ENCODE results near the gene CT55. TPM values are rescaled to one million over a fixed set of nuclear protein-coding genes. Genes with fewer than 3 reads are reported as not detected.
A peak's percentile ranks its signal among the peaks of the same experiment; 100 is the strongest.
"Not testable (repeated sequence)": the region's sequence is repeated elsewhere in the genome, so short reads cannot be mapped to it uniquely, and the experiment has no call there.

The CT55 gene
- total RNA-seq, 1 experiment from 2014 or later, result not detected

GRCh38 chrX:135116064-135116463, 55.1 kb downstream of the CT55 start:
- H3K27ac ChIP-seq; H3K4me1 ChIP-seq (replicated peaks; ENCODE audit: insufficient read depth); H3K27me3 ChIP-seq (ENCODE audit: insufficient read depth, low read depth); H3K9me3 ChIP-seq (ENCODE audit: insufficient read depth, low read depth); H2AFZ ChIP-seq; H3F3A ChIP-seq (ENCODE audit: insufficient read depth, low read depth); BruUV-seq (replicated peaks); intact Hi-C loops (cut with micrococcal nuclease; ENCODE audit: unreplicated experiment); H4K20me1 ChIP-seq (ENCODE audit: insufficient read depth); CTCF ChIA-PET; H3K36me3 ChIP-seq (ENCODE audit: low read depth); DNase-seq; H3K79me2 ChIP-seq (ENCODE audit: low read depth); H3K4me2 ChIP-seq; POLR2A ChIA-PET (ENCODE audit: unreplicated experiment); H3K4me3 ChIP-seq; H3K9me2 ChIP-seq (ENCODE audit: insufficient read depth): not testable (repeated sequence)

- Histone ChIP-seq H3K36me3 (ENCODE audit: low read depth) (no peaks in the 10 kb centered on the region), H3K9me2 (ENCODE audit: insufficient read depth) (no peaks in the 10 kb centered on the region), H3K4me1 (replicated peaks; ENCODE audit: insufficient read depth) (no peaks in the 10 kb centered on the region), H3K27me3 (ENCODE audit: insufficient read depth, low read depth) (no peaks in the 10 kb centered on the region), H3F3A (ENCODE audit: insufficient read depth, low read depth) (no peaks in the 10 kb centered on the region), H3K4me2 (no peak overlapping the region; the same call in 1 of the 2 replicates), H3K4me3 (no peak overlapping the region), H2AFZ (no peak overlapping the region), H3K9me3 (ENCODE audit: insufficient read depth, low read depth) (no peaks in the 10 kb centered on the region), H4K20me1 (ENCODE audit: insufficient read depth) (no peaks in the 10 kb centered on the region), H3K79me2 (ENCODE audit: low read depth) (no peaks in the 10 kb centered on the region), H3K27ac (no peak overlapping the region)
- no TSS peak for BruUV-seq (replicated peaks)
- TF ChIP-seq CTCF (conservative IDR thresholded peaks at IDR 0.05), result no peak
- no peak for TF ChIP-seq EZH2 (IDR thresholded peaks at IDR 0.05; ENCODE audit: low read depth)
- ChIA-PET CTCF (no interaction called here), POLR2A (ENCODE audit: unreplicated experiment) (no interaction called here)
- intact Hi-C loops (cut with micrococcal nuclease; ENCODE audit: unreplicated experiment), result no loop called here
- DNase-seq, result peak in 1 of 2 experiments; percentile 39
These were observed 56.8 kb downstream of the CT55 start for GRCh38 chrX:135114392-135114791.

- Histone ChIP-seq H3K79me2 (ENCODE audit: low read depth) (no peaks in the 10 kb centered on the region), H4K20me1 (ENCODE audit: insufficient read depth) (no peaks in the 10 kb centered on the region), H3F3A (ENCODE audit: insufficient read depth, low read depth) (no peaks in the 10 kb centered on the region), H3K9me3 (ENCODE audit: insufficient read depth, low read depth) (no peaks in the 10 kb centered on the region), H3K27me3 (ENCODE audit: insufficient read depth, low read depth) (no peaks in the 10 kb centered on the region), H3K4me1 (replicated peaks; ENCODE audit: insufficient read depth) (no peaks in the 10 kb centered on the region), H3K4me2 (no peak overlapping the region), H3K4me3 (no peak overlapping the region), H3K9me2 (ENCODE audit: insufficient read depth) (no peaks in the 10 kb centered on the region), H3K36me3 (ENCODE audit: low read depth) (no peaks in the 10 kb centered on the region), H3K27ac (no peak overlapping the region), H2AFZ (no peak overlapping the region)
- no peak for DNase-seq
- no TSS peak for BruUV-seq (replicated peaks)
- ChIA-PET POLR2A (ENCODE audit: unreplicated experiment) (no interaction called here), CTCF (no interaction called here)
- intact Hi-C loops (cut with micrococcal nuclease; ENCODE audit: unreplicated experiment), result no loop called here
- TF ChIP-seq EZH2 (IDR thresholded peaks at IDR 0.05; ENCODE audit: low read depth) (no peak), CTCF (conservative IDR thresholded peaks at IDR 0.05) (no peak)
These were observed 58.5 kb downstream of the CT55 start for GRCh38 chrX:135112743-135113142.

GRCh38 chrX:135112096-135112729, 59.0 kb downstream of the CT55 start:
- ChIA-PET CTCF (interaction anchor here (0.7 kb wide), 1 partner anchor 74 kb away, joined by 3 read pairs; no protein-coding TSS in a partner anchor), POLR2A (ENCODE audit: unreplicated experiment) (no interaction called here)
- peak; percentile 82 for TF ChIP-seq CTCF (conservative IDR thresholded peaks at IDR 0.05)
- TF ChIP-seq EZH2 (IDR thresholded peaks at IDR 0.05; ENCODE audit: low read depth), result no peak
- no peak overlapping the region for H3K27ac ChIP-seq
- no peak overlapping the region for H3K4me3 ChIP-seq
- H3K9me2 ChIP-seq (ENCODE audit: insufficient read depth), result no peaks in the 10 kb centered on the region
- no peaks in the 10 kb centered on the region for H3K9me3 ChIP-seq (ENCODE audit: insufficient read depth, low read depth)
- no peaks in the 10 kb centered on the region for H4K20me1 ChIP-seq (ENCODE audit: insufficient read depth)
- BruUV-seq (replicated peaks), result no TSS peak
- H3K36me3 ChIP-seq (ENCODE audit: low read depth), result no peaks in the 10 kb centered on the region
- no peaks in the 10 kb centered on the region for H3F3A ChIP-seq (ENCODE audit: insufficient read depth, low read depth)
- no peak overlapping the region for H3K4me2 ChIP-seq
- H3K4me1 ChIP-seq (replicated peaks; ENCODE audit: insufficient read depth), result no peaks in the 10 kb centered on the region
- no peaks in the 10 kb centered on the region for H3K79me2 ChIP-seq (ENCODE audit: low read depth)
- intact Hi-C loops (cut with micrococcal nuclease; ENCODE audit: unreplicated experiment), result no loop called here
- no peaks in the 10 kb centered on the region for H3K27me3 ChIP-seq (ENCODE audit: insufficient read depth, low read depth)
- H2AFZ ChIP-seq, result no peak overlapping the region
- no peak for DNase-seq
